Glomerular endothelial cell (primary cell): ENCODE measurements around the gene IFNA13. TPM values are rescaled to one million over a fixed set of nuclear protein-coding genes. Genes with fewer than 3 reads are reported as not detected.
"Not testable (repeated sequence)": the region's sequence is repeated elsewhere in the genome, so short reads cannot be mapped to it uniquely, and the experiment has no call there.

Source experiments
- DNase-seq: peaks from one replicate; pipeline ENCODE4 v3.0.0-alpha.2; 2011; ENCODE audit warnings: low read depth, low spot score; ENCODE audit errors: extremely low read depth
- total RNA-seq: library from RNA; depleted of rRNA; stranded (reverse); fragments of >200 nt; gene quantifications from 2 replicates; pipeline ENCODE4 v1.2.3, GENCODE V29; 2015

The IFNA13 gene
- total RNA-seq, result not detected in 2 replicates

- no peak for DNase-seq
Observed at GRCh38 chr9:21367957-21368356, at the start of gene IFNA13. IFNA13 (minus strand) TSS chr9:21368057; CDS start chr9:21368010, 47 bp downstream.

GRCh38 chr9:21415493-21416267, 47.8 kb upstream of the IFNA13 start:
- no peak for DNase-seq

- no peak for DNase-seq
Observed at GRCh38 chr9:21414220-21414940, 46.5 kb upstream of the IFNA13 start.

- no peak for DNase-seq
Observed at GRCh38 chr9:21413624-21414023, 45.8 kb upstream of the IFNA13 start.

- DNase-seq, result no peak
Observed at GRCh38 chr9:21413151-21413550, 45.3 kb upstream of the IFNA13 start.

GRCh38 chr9:21412107-21412506, 44.2 kb upstream of the IFNA13 start:
- no peak for DNase-seq

GRCh38 chr9:21408817-21409216, 41.0 kb upstream of the IFNA13 start, which contains the start of gene IFNA8:
IFNA8 (plus strand) TSS chr9:21409117; CDS start chr9:21409177, 60 bp downstream.
- DNase-seq, result no peak

- DNase-seq, result no peak
Observed at GRCh38 chr9:21404146-21404545, 36.3 kb upstream of the IFNA13 start.

GRCh38 chr9:21402386-21403251, 34.8 kb upstream of the IFNA13 start:
- DNase-seq, result no peak

- DNase-seq, result no peak
Observed at GRCh38 chr9:21399956-21400355, 32.1 kb upstream of the IFNA13 start.

GRCh38 chr9:21398955-21399489, 31.2 kb upstream of the IFNA13 start:
- no peak for DNase-seq

- no peak for DNase-seq
Observed at GRCh38 chr9:21395778-21396717, 28.2 kb upstream of the IFNA13 start.

GRCh38 chr9:21392270-21392669, 24.4 kb upstream of the IFNA13 start:
- DNase-seq, result no peak

- no peak for DNase-seq
Observed at GRCh38 chr9:21385131-21385670, 17.3 kb upstream of the IFNA13 start, which contains the start of gene IFNA2. IFNA2 (minus strand) TSS chr9:21385398; CDS start chr9:21385329, 69 bp downstream.

GRCh38 chr9:21383627-21384026, 15.8 kb upstream of the IFNA13 start:
- DNase-seq, result no peak

GRCh38 chr9:21381448-21382339, 13.8 kb upstream of the IFNA13 start:
- no peak for DNase-seq

GRCh38 chr9:21371467-21371866, 3.6 kb upstream of the IFNA13 start:
- not testable (repeated sequence) for DNase-seq

- not testable (repeated sequence) for DNase-seq
Observed at GRCh38 chr9:21367169-21367568, 688 bp downstream of the IFNA13 start.
